Panc1 (cell line): ENCODE results near the gene AMFR. TPM values are rescaled to one million over a fixed set of nuclear protein-coding genes. Genes with fewer than 3 reads are reported as not detected.

Source experiments
- ATAC-seq: fragments of 200-7000 bp; cut with Tn5 transposase; 2 replicates; pipeline ENCODE4 v1.9.1; 2020; ENCODE audit warnings: mild to moderate bottlenecking, moderate library complexity
- Bru-seq: library from RNA; stranded (reverse); fragments of 400-500 nt; gene quantifications from one replicate; lab custom pipeline; 2021; lab: Mats Ljungman, UMichigan
- BruChase-seq, 2 experiments: library from RNA; stranded (reverse); fragments of 400-500 nt; gene quantifications; one replicate each; lab custom pipeline; 2021; lab: Mats Ljungman, UMichigan
- BruUV-seq: library from RNA; stranded (reverse); fragments of 400-500 nt; replicated peaks from 2 replicates; lab custom pipeline; 2021; lab: Mats Ljungman, UMichigan
- CTCF ChIA-PET: fragments of 300-600 bp; sonication (Branson Sonifier 250); formaldehyde crosslinking; loops from one replicate; lab custom pipeline; 2022; ENCODE audit warnings: antibody characterized with exemption; lab: Charles Lee
- POLR2A ChIA-PET: fragments of 300-600 bp; sonication (Branson Sonifier 250); formaldehyde crosslinking; loops from one replicate; lab custom pipeline; 2022; ENCODE audit warnings: antibody characterized with exemption; lab: Charles Lee
- DNase-seq: peaks from one replicate; pipeline ENCODE4 v3.0.0-alpha.2; 2010; ENCODE audit warnings: low read depth, low spot score
- H3K27ac ChIP-seq: 2 replicates; pipeline ENCODE4 v1.5.1; 2011; ENCODE audit warnings: mild to moderate bottlenecking, low read length, inconsistent platforms
- H3K27me3 ChIP-seq: fragments of 200-500 bp; sonication (Bioruptor generic); 2 replicates; pipeline ENCODE4 v1.6.0; 2014; ENCODE audit warnings: low read length, inconsistent platforms; ENCODE audit not compliant: control insufficient read depth, insufficient read depth
- H3K36me3 ChIP-seq: fragments of 200-500 bp; sonication (Bioruptor generic); 2 replicates; pipeline ENCODE4 v1.5.1; 2014; ENCODE audit warnings: inconsistent platforms, mild to moderate bottlenecking, low read length, moderate library complexity; ENCODE audit not compliant: control insufficient read depth, insufficient read depth
- H3K4me1 ChIP-seq: 2 replicates; pipeline ENCODE4 v1.5.1; 2011; ENCODE audit warnings: inconsistent platforms, mild to moderate bottlenecking, low read length, moderate library complexity; ENCODE audit not compliant: control insufficient read depth, insufficient read depth
- H3K4me3 ChIP-seq, 2 experiments: 2 replicates each; pipeline ENCODE4 v1.5.1; 2011 to 2012; ENCODE audit warnings: low read depth in 2 of 2, low read length in 2 of 2, mild to moderate bottlenecking in 2 of 2, inconsistent platforms in 1 of 2, moderate library complexity in 1 of 2
- H3K9me3 ChIP-seq: fragments of 200-500 bp; sonication (Bioruptor generic); 2 replicates; pipeline ENCODE4 v1.5.1; 2014; ENCODE audit warnings: low read depth, mild to moderate bottlenecking, inconsistent platforms, low read length, moderate library complexity; ENCODE audit not compliant: control insufficient read depth, insufficient read depth
- CTCF ChIP-seq: fragments of 450-650 bp; IDR thresholded peaks from 2 replicates; pipeline ENCODE4 v1.5.1; 2017; ENCODE audit warnings: mild to moderate bottlenecking
- POLR2AphosphoS5 ChIP-seq: IDR thresholded peaks from 2 replicates; pipeline ENCODE4 v1.6.1; 2012; ENCODE audit warnings: mild to moderate bottlenecking, low read depth, low read length, moderate library complexity
- REST ChIP-seq, 2 experiments: IDR thresholded peaks; 2 replicates each; pipeline ENCODE4 v1.6.1; 2011 to 2012; ENCODE audit warnings: low read depth in 2 of 2, control low read depth in 1 of 2, low read length in 1 of 2, mild to moderate bottlenecking in 1 of 2, moderate library complexity in 1 of 2; ENCODE audit not compliant: insufficient read depth in 1 of 2
- SIN3A ChIP-seq: IDR thresholded peaks from 2 replicates; pipeline ENCODE4 v1.6.1; 2012; ENCODE audit warnings: low read depth, mild to moderate bottlenecking, low read length, moderate library complexity, borderline replicate concordance; ENCODE audit not compliant: insufficient read depth
- TCF7L2 ChIP-seq: IDR thresholded peaks from 2 replicates; pipeline ENCODE4 v1.6.1; 2011; ENCODE audit warnings: mild to moderate bottlenecking, low read depth, low read length, inconsistent platforms
- in situ Hi-C: cut with HindIII; loops from 2 replicates; pipeline ENCODE4 v1.10.0; 2016; ENCODE audit warnings: low sequenced_read_pairs, low pct_unique_long_range_greater_than_20kb
- intact Hi-C: fragments of 100-400 bp; cut with micrococcal nuclease; formaldehyde crosslinking; loops from one replicate; pipeline ENCODE4 v1.10.0; 2022; ENCODE audit not compliant: unreplicated experiment
- long read RNA-seq: library from polyadenylated mRNA; unstranded; transcript quantifications from one replicate; pipeline ENCODE4 v2.0.0, GENCODE V29; 2021; ENCODE audit not compliant: unreplicated experiment
- polyA plus RNA-seq: library from polyadenylated mRNA; unstranded; fragments of >200 nt; gene quantifications from one replicate; pipeline ENCODE4 v1.2.1, GENCODE V29; 2012; ENCODE audit warnings: missing spikeins; ENCODE audit not compliant: insufficient read length
- total RNA-seq: library from RNA; stranded (reverse); gene quantifications from one replicate; pipeline ENCODE4 v1.2.1, GENCODE V29; 2021; ENCODE audit not compliant: unreplicated experiment

Gene AMFR
- total RNA-seq (89.6 TPM), Bru-seq, nascent RNA (percentile 77 among the genes with signal in this experiment), BruChase-seq, experiment 1, labeled RNA remaining after a 2-hour chase (percentile 74 among the genes with signal in this experiment), BruChase-seq, experiment 2, labeled RNA remaining after a 6-hour chase (percentile 81 among the genes with signal in this experiment)
- polyA plus RNA-seq, result 112 TPM
- long read RNA-seq, transcript AMFR-201 (14 exons, 3,600 nt), result major isoform, 119 of 159 reads
- long read RNA-seq, transcript AMFR-208 (1 exons, 1,844 nt), result minor isoform, 22 of 159 reads
- long read RNA-seq, transcript AMFR-210 (2 exons, 1,230 nt), result minor isoform, 5 of 159 reads
- long read RNA-seq, partial matches to known transcripts, result 7 of 159 reads
- long read RNA-seq, other reads (novel, unspliced or antisense), result 6 of 159 reads

GRCh38 chr16:56425439-56425832 is at the start of gene AMFR:
TSS of gene AMFR (minus strand) at chr16:56425545. CDS start at chr16:56425327, 218 bp downstream.
- Histone ChIP-seq H3K27ac (peak within 1 kb of the TSS; percentile 70), H3K36me3 (peaks cover 2% of the 10 kb centered on the region; the same call in 1 of the 2 replicates), H3K27me3 (no peaks in the 10 kb centered on the region), H3K4me3 (peak within 1 kb of the TSS; percentile 58 to 74), H3K4me1 (peaks cover 23% of the 10 kb centered on the region), H3K9me3 (no peaks in the 10 kb centered on the region)
- ATAC-seq (peak; percentile 98), DNase-seq (no peak)
- CTCF ChIA-PET, result no interaction called here
- POLR2A ChIA-PET, result no interaction called here
- in situ Hi-C loops (no loop called here), intact Hi-C loops (no loop called here)
- no TSS peak for BruUV-seq
- TF ChIP-seq REST (IDR thresholded peaks at IDR 0.05; ENCODE audit: insufficient read depth in 1 of 2, low read depth in 2 of 2, low read length in 1 of 2), result no peak
- no peak for TF ChIP-seq TCF7L2
- no peak; the same call in 1 of the 2 replicates for TF ChIP-seq SIN3A
- TF ChIP-seq CTCF, result peak; percentile 66

- no peak for TF ChIP-seq POLR2AphosphoS5
- no peak for TF ChIP-seq CTCF
- TF ChIP-seq TCF7L2, result no peak
- TF ChIP-seq SIN3A, result no peak
- TF ChIP-seq REST (IDR thresholded peaks at IDR 0.05; ENCODE audit: insufficient read depth in 1 of 2, low read depth in 2 of 2, low read length in 1 of 2), result no peak
- intact Hi-C loops (no loop called here), in situ Hi-C loops (no loop called here)
- no peak for DNase-seq
- ChIA-PET POLR2A (no interaction called here), CTCF (no interaction called here)
- Histone ChIP-seq H3K36me3 (peaks cover 23% of the 10 kb centered on the region), H3K9me3 (no peaks in the 10 kb centered on the region), H3K27me3 (no peaks in the 10 kb centered on the region), H3K4me3 (no peak overlapping the region), H3K4me1 (no peaks in the 10 kb centered on the region), H3K27ac (no peak overlapping the region)
- BruUV-seq, result no TSS peak
- ATAC-seq, result no peak
Observed at GRCh38 chr16:56470666-56471065, 45.3 kb upstream of the AMFR start.
